K562 (cell line): ENCODE measurements around the gene OTUD5. TPM values are rescaled to one million over a fixed set of nuclear protein-coding genes. Genes with fewer than 3 reads are reported as not detected.

ENCODE experiments used
- ARNT ChIP-seq, 2 experiments: fragments of 450-650 bp; IDR thresholded peaks; 2 replicates each; pipeline ENCODE4 v1.6.1; 2016; ENCODE audit warnings: mild to moderate bottlenecking in 1 of 2
- CHD4 ChIP-seq: fragments of 200-600 bp; sonication (generic); IDR thresholded peaks from 3 replicates; pipeline ENCODE4 v1.6.1; 2012; ENCODE audit warnings: low read depth, mild to moderate bottlenecking, mixed read lengths, low read length, inconsistent platforms; ENCODE audit not compliant: insufficient read depth, insufficient replicate concordance, poor library complexity, severe bottlenecking
- ELF1 ChIP-seq: fragments of 200-800 bp; sonication (Bioruptor generic); IDR thresholded peaks from 2 replicates; pipeline ENCODE4 v1.6.1; 2016; ENCODE audit warnings: missing genetic modification characterization, missing compliant biosample characterization
- GTF2F1 ChIP-seq: IDR thresholded peaks from 2 replicates; pipeline ENCODE4 v1.6.1; 2011; ENCODE audit warnings: low read depth, low read length, improper control_type of control experiment
- HNRNPUL1 ChIP-seq: fragments of 200-400 bp; formaldehyde crosslinking; IDR thresholded peaks from 2 replicates; pipeline ENCODE4 v1.6.1; 2017; ENCODE audit warnings: low read length
- HSF4 ChIP-seq: fragments of 250-450 bp; sonication (Bioruptor Pico); IDR thresholded peaks from 2 replicates; pipeline ENCODE4 v2.1.2; 2022; ENCODE audit warnings: mild to moderate bottlenecking, moderate library complexity, borderline replicate concordance
- ILK ChIP-seq: fragments of 450-650 bp; IDR thresholded peaks from 2 replicates; pipeline ENCODE4 v1.6.1; 2016; ENCODE audit warnings: missing genetic modification characterization, low read depth, mild to moderate bottlenecking, missing compliant biosample characterization, moderate library complexity, borderline replicate concordance
- L3MBTL2 ChIP-seq: fragments of 450-650 bp; IDR thresholded peaks from 2 replicates; pipeline ENCODE4 v1.6.1; 2016; ENCODE audit warnings: mild to moderate bottlenecking, moderate library complexity
- MEF2A ChIP-seq: IDR thresholded peaks from 2 replicates; pipeline ENCODE4 v1.6.1; 2011; ENCODE audit warnings: low read depth, mild to moderate bottlenecking, low read length, moderate library complexity; ENCODE audit not compliant: control insufficient read depth
- PPARD ChIP-seq: fragments of 250-450 bp; sonication (Bioruptor Pico); IDR thresholded peaks from 2 replicates; pipeline ENCODE4 v1.8.0; 2022; ENCODE audit warnings: inconsistent platforms, mild to moderate bottlenecking, moderate library complexity
- SETDB1 ChIP-seq: IDR thresholded peaks from one replicate; pipeline ENCODE4 v1.6.1; 2012; ENCODE audit warnings: low read length, control low read depth, inconsistent platforms
- SMARCB1 ChIP-seq: IDR thresholded peaks from 2 replicates; pipeline ENCODE4 v1.6.1; 2011; ENCODE audit warnings: improper control_type of control experiment, low read depth; ENCODE audit not compliant: insufficient read length
- SPI1 ChIP-seq: IDR thresholded peaks from 2 replicates; pipeline ENCODE4 v1.6.1; 2011; ENCODE audit warnings: low read depth, low read length, control low read depth, borderline replicate concordance
- TAF9B ChIP-seq: fragments of 450-650 bp; IDR thresholded peaks from 2 replicates; pipeline ENCODE4 v1.6.1; 2018; ENCODE audit warnings: mild to moderate bottlenecking; ENCODE audit not compliant: partially characterized antibody
- TEAD4 ChIP-seq, 2 experiments: sonication (generic) in 1 of 2; formaldehyde crosslinking in 1 of 2; IDR thresholded peaks; 2 replicates each; pipeline versions ENCODE4 v1.6.1 to v1.8.0; 2012 to 2022; ENCODE audit warnings: borderline replicate concordance in 1 of 2, inconsistent platforms in 1 of 2, low read length in 1 of 2, mild to moderate bottlenecking in 1 of 2, missing genetic modification reagents in 1 of 2
- TOE1 ChIP-seq, 2 experiments: fragments of 450-650 bp in 1 of 2; sonication (generic) in 1 of 2; formaldehyde crosslinking in 1 of 2; IDR thresholded peaks; 2 replicates each; pipeline versions ENCODE4 v1.7.1 to v1.8.0; 2016 to 2022; ENCODE audit warnings: borderline replicate concordance in 2 of 2, mild to moderate bottlenecking in 2 of 2, antibody characterized with exemption in 1 of 2, inconsistent platforms in 1 of 2, low read depth in 1 of 2, missing genetic modification reagents in 1 of 2, moderate library complexity in 1 of 2
- ZFPM2 ChIP-seq: fragments of 250-450 bp; sonication (Bioruptor Pico); IDR thresholded peaks from 2 replicates; pipeline ENCODE4 v1.5.1; 2022; ENCODE audit warnings: mild to moderate bottlenecking
- ZNF324 ChIP-seq: fragments of 250-450 bp; sonication (Bioruptor Pico); IDR thresholded peaks from 2 replicates; pipeline ENCODE4 v1.4.0; 2020; ENCODE audit warnings: mild to moderate bottlenecking
- ZNF444 ChIP-seq: fragments of 250-450 bp; sonication (Bioruptor Pico); IDR thresholded peaks from 2 replicates; pipeline ENCODE4 v1.4.0; 2020; ENCODE audit warnings: mild to moderate bottlenecking, moderate library complexity
- ZNF695 ChIP-seq: fragments of 450-650 bp; formaldehyde crosslinking; IDR thresholded peaks from 2 replicates; pipeline ENCODE4 v1.4.0; 2020; ENCODE audit warnings: mild to moderate bottlenecking, moderate library complexity
- ZNF717 ChIP-seq: fragments of 250-450 bp; sonication (Bioruptor Pico); IDR thresholded peaks from 2 replicates; pipeline ENCODE4 v1.5.0; 2021
- ZNF778 ChIP-seq: fragments of 450-650 bp; formaldehyde crosslinking; IDR thresholded peaks from 2 replicates; pipeline ENCODE4 v1.4.0; 2020; ENCODE audit warnings: mild to moderate bottlenecking, moderate library complexity
- polyA plus RNA-seq, 8 experiments: library from polyadenylated mRNA; depleted of rRNA in 4 of 8; stranded (reverse) in 5 of 8; unstranded in 3 of 8; fragments of >200 nt; fragmentation: Nextera tagmentation in 2 of 8; fragmentation: Illumina TruSeq in 1 of 8; extraction: Ambion mirVana in 2 of 8; extraction: Trizol in 1 of 8; gene quantifications; 2 replicates each; pipeline versions ENCODE4 v1.2.1 to v1.2.3, GENCODE V29; 2011 to 2014; ENCODE audit warnings: inconsistent platforms in 1 of 8, missing spikeins in 1 of 8
- total RNA-seq, 7 experiments: library from RNA; depleted of rRNA in 6 of 7; stranded (reverse); fragments of >200 nt in 6 of 7; fragmentation: Illumina TruSeq in 2 of 7; extraction: Trizol in 2 of 7; gene quantifications; 2 replicates each; pipeline versions ENCODE4 v1.2.1 to v1.2.3, GENCODE V29; 2011 to 2021; ENCODE audit warnings: low replicate concordance in 1 of 7
- TF ChIP-seq, protein P1 (sequence below): fragments of 250-450 bp; sonication (Bioruptor Pico); IDR thresholded peaks from 2 replicates; pipeline ENCODE4 v1.8.0; 2021; ENCODE audit warnings: mild to moderate bottlenecking, moderate library complexity
- TF ChIP-seq, protein P2 (sequence below): fragments of 450-650 bp; formaldehyde crosslinking; IDR thresholded peaks from 2 replicates; pipeline ENCODE4 v1.4.0; 2020; ENCODE audit warnings: mild to moderate bottlenecking, mixed read lengths
- TF ChIP-seq, protein P3 (sequence below): sonication (generic); formaldehyde crosslinking; IDR thresholded peaks from 2 replicates; pipeline ENCODE4 v1.8.1; 2023; ENCODE audit warnings: mild to moderate bottlenecking, missing genetic modification reagents

The OTUD5 gene
- total and polyA plus RNA-seq, 9 of the 15 experiments (the other 6 are each of a cell fraction or from before 2014, with no cell fraction given): 3.6 to 102 (median 59.0) TPM

DNA sequence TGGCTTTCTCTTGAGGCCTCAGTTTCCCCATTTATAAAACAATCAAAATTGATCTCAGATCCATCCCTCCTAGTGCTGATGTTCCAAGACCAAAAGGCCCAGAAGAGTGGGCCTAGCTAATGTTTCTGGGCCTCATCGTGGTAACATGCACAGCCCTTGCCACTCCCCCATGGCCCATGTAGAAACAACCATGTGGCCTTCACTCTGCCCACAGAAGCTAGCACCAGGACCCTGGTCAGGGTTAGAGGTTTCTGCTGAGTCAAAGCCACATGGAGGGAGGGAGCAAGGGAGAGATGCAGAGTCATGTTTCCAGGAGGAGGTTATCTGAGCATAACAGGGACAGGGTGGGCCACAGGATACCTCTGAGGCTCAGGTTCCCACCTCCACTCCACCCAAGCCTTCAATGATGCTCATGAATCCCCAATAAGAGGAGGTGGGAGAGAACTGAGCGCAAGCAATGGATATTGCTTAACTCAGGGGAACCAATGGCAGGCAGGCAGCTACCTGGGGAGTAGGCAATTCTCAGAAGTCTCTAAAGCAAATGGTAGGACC lies 16.9 kb downstream of the OTUD5 start (continued):
- TF ChIP-seq, protein P1, sequence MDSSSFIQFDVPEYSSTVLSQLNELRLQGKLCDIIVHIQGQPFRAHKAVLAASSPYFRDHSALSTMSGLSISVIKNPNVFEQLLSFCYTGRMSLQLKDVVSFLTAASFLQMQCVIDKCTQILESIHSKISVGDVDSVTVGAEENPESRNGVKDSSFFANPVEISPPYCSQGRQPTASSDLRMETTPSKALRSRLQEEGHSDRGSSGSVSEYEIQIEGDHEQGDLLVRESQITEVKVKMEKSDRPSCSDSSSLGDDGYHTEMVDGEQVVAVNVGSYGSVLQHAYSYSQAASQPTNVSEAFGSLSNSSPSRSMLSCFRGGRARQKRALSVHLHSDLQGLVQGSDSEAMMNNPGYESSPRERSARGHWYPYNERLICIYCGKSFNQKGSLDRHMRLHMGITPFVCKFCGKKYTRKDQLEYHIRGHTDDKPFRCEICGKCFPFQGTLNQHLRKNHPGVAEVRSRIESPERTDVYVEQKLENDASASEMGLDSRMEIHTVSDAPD: 0 out of 2 replicates have a peak, but pooled peaks have one; percentile 23
- TF ChIP-seq ZNF324 (CRISPR knock-in tag) (no peak), ILK (tag) (no peak), ARNT (IDR thresholded peaks at IDR 0.05) (0 out of 4 replicates have a peak, but pooled peaks of 1 of the 2 experiments have one; percentile 49), ZNF717 (CRISPR knock-in tag) (no peak), ZNF778 (no peak), SPI1 (no peak), PPARD (no peak), MEF2A (no peak), HSF4 (peak; percentile 91), L3MBTL2 (peak; percentile 75), ZFPM2 (CRISPR knock-in tag) (no peak), ELF1 (tag) (no peak), SMARCB1 (no peak), ZNF695 (CRISPR knock-in tag) (no peak), CHD4 (no peak), HNRNPUL1 (no peak), GTF2F1 (no peak), ZNF444 (CRISPR knock-in tag) (no peak), SETDB1 (no peak), TOE1 (IDR thresholded peaks at IDR 0.05; ENCODE audit: borderline replicate concordance) (0 out of 2 replicates have a peak, but pooled peaks have one; percentile 25), TOE1 (CRISPR knock-in tag; IDR thresholded peaks at IDR 0.05; ENCODE audit: borderline replicate concordance, low read depth) (no peak), TEAD4 (IDR thresholded peaks at IDR 0.05; ENCODE audit: low read length) (peak; percentile 82), TEAD4 (CRISPR knock-in tag; IDR thresholded peaks at IDR 0.05; ENCODE audit: borderline replicate concordance) (no peak), TAF9B (peak; percentile 62)
- TF ChIP-seq, protein P2, sequence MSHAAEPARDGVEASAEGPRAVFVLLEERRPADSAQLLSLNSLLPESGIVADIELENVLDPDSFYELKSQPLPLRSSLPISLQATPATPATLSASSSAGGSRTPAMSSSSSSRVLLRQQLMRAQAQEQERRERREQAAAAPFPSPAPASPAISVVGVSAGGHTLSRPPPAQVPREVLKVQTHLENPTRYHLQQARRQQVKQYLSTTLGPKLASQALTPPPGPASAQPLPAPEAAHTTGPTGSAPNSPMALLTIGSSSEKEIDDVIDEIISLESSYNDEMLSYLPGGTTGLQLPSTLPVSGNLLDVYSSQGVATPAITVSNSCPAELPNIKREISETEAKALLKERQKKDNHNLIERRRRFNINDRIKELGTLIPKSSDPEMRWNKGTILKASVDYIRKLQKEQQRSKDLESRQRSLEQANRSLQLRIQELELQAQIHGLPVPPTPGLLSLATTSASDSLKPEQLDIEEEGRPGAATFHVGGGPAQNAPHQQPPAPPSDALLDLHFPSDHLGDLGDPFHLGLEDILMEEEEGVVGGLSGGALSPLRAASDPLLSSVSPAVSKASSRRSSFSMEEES (CRISPR knock-in tag): no peak
- TF ChIP-seq, protein P3, sequence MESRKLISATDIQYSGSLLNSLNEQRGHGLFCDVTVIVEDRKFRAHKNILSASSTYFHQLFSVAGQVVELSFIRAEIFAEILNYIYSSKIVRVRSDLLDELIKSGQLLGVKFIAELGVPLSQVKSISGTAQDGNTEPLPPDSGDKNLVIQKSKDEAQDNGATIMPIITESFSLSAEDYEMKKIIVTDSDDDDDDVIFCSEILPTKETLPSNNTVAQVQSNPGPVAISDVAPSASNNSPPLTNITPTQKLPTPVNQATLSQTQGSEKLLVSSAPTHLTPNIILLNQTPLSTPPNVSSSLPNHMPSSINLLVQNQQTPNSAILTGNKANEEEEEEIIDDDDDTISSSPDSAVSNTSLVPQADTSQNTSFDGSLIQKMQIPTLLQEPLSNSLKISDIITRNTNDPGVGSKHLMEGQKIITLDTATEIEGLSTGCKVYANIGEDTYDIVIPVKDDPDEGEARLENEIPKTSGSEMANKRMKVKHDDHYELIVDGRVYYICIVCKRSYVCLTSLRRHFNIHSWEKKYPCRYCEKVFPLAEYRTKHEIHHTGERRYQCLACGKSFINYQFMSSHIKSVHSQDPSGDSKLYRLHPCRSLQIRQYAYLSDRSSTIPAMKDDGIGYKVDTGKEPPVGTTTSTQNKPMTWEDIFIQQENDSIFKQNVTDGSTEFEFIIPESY (CRISPR knock-in tag): no peak
